Esophagus (tissue), 2 donors: ENCODE data around the gene PDE4D. TPM values are rescaled to one million over a fixed set of nuclear protein-coding genes. Genes with fewer than 3 reads are reported as not detected.

Source experiments
- H3K27ac ChIP-seq, 2 donors: one replicate each; pipeline ENCODE4 v1.5.1; 2013; ENCODE audit warnings: low read depth in 2 of 2, mild to moderate bottlenecking in 2 of 2, inconsistent platforms in 1 of 2, low read length in 1 of 2, moderate library complexity in 1 of 2
- H3K27me3 ChIP-seq, 2 donors: one replicate each; pipeline ENCODE4 v1.6.1; 2013; ENCODE audit warnings: low read length in 2 of 2, control low read depth in 1 of 2, mild to moderate bottlenecking in 1 of 2; ENCODE audit not compliant: insufficient read depth in 2 of 2, control insufficient read depth in 1 of 2
- H3K36me3 ChIP-seq, 2 donors: one replicate each; pipeline ENCODE4 v1.6.1; 2013; ENCODE audit warnings: low read length in 1 of 2; ENCODE audit not compliant: control insufficient read depth in 2 of 2, insufficient read depth in 2 of 2
- H3K4me1 ChIP-seq, 2 donors: one replicate each; pipeline ENCODE4 v1.6.1; 2013; ENCODE audit warnings: low read length in 1 of 2; ENCODE audit not compliant: control insufficient read depth in 2 of 2, insufficient read depth in 2 of 2
- H3K4me3 ChIP-seq, 2 donors: one replicate each; pipeline ENCODE4 v1.5.1; 2013; ENCODE audit warnings: low read length in 2 of 2, mild to moderate bottlenecking in 2 of 2, low read depth in 1 of 2, moderate library complexity in 1 of 2
- H3K9me3 ChIP-seq, 2 donors: one replicate each; pipeline ENCODE4 v1.6.1; 2013; ENCODE audit warnings: mild to moderate bottlenecking in 2 of 2, low read depth in 1 of 2, low read length in 1 of 2, moderate library complexity in 1 of 2; ENCODE audit not compliant: control insufficient read depth in 2 of 2, insufficient read depth in 1 of 2
- WGBS, 2 donors: extraction: QIAGEN DNeasy Blood & Tissue Kit; methylation state at CpG; one replicate each; pipeline ENCODE4 v1.1.7; 2013; 5-methylcytosine and 5-hydroxymethylcytosine counted together
- polyA plus RNA-seq, 2 donors: library from polyadenylated mRNA; stranded (reverse); fragments of 200-250 nt; gene quantifications; one replicate each; pipeline ENCODE4 v1.2.3, GENCODE V29; 2013
- donor health status: healthy with polysubstance abuse.
- donor health status: Bipolar disorder and iron deficiency.

Gene PDE4D
- polyA plus RNA-seq, 2 donors: 1.5 to 2.5 TPM

DNA sequence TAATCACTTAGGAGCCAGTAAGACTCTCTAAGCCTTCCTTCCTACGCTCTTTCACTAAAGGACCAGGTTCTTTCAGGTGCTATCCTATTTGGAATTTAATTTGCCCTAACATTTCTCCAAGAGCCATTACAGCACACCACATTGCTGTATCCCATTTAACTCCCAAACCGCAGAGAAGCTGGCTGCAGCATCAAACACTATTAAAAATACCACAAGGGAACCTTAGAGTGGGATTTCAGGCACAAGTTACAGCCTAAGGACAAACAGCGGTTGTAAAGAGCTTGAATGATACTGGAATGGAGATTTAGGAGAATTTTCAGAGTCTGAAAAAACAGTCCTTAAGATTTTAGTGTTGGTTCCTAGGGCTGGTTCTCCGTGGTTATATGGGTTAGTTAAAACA, 744.3 kb downstream of the PDE4D start:
- Histone ChIP-seq H3K27ac (no peak overlapping the region), H3K36me3 (no peaks in the 10 kb centered on the region), H3K27me3 (no peaks in the 10 kb centered on the region), H3K9me3 (no peaks in the 10 kb centered on the region), H3K4me1 (no peaks in the 10 kb centered on the region), H3K4me3 (no peak overlapping the region)
- WGBS, 2 donors: 90 to 93% methylated on average over 4 of the region's 4 CpGs

DNA sequence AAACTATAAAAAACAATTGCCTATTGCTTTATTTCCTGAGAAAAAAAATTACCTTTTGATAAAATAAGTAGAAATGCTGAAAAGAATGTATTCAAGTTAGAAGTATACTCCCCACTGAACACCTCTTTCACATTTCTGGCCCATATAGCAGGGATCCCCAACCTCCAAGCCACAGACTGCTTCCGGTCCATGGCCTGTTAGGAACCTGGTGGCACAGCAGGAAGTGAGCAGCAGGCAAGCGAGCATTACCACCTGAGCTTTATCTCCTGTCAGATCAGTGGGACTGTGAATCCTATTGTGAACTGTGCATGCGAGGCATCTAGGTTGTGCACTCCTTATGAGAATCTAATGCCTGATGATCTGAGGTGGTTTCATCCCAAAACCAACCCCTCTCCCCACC, 746.8 kb downstream of the PDE4D start:
- Histone ChIP-seq H3K36me3 (no peaks in the 10 kb centered on the region), H3K27me3 (no peaks in the 10 kb centered on the region), H3K4me3 (no peak overlapping the region), H3K4me1 (no peaks in the 10 kb centered on the region), H3K9me3 (no peaks in the 10 kb centered on the region), H3K27ac (no peak overlapping the region)
- 95 to 96% methylated on average over 3 of the region's 3 CpGs for WGBS, 2 donors

DNA sequence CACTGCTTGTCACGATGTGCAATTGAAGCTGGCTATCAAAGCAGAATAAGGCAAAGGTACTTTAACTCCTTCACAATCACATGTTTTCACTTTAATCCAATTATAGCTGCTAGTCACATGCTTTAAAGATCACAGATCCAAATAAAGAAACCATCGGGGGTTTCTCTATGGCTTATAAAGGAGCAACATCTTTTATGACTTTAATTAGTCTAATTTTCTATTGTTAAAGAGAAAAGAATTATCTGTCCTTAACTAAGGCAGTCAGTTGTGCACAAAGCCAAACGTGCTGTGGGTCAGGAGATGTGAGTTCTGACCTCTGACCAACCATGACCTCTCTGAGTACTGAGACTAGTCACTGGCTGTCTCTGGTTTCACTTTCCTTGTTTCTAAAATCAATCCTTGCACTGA, 749.6 kb downstream of the PDE4D start:
- no peaks in the 10 kb centered on the region for H3K36me3 ChIP-seq
- 68 to 72% methylated on average over 3 of the region's 3 CpGs for WGBS, 2 donors
- H3K4me3 ChIP-seq: no peak overlapping the region
- no peaks in the 10 kb centered on the region for H3K27me3 ChIP-seq
- no peaks in the 10 kb centered on the region for H3K9me3 ChIP-seq
- no peaks in the 10 kb centered on the region for H3K4me1 ChIP-seq
- H3K27ac ChIP-seq: no peak overlapping the region

- Histone ChIP-seq H3K4me1 (no peaks in the 10 kb centered on the region), H3K36me3 (no peaks in the 10 kb centered on the region), H3K9me3 (no peaks in the 10 kb centered on the region), H3K4me3 (no peak overlapping the region), H3K27me3 (no peaks in the 10 kb centered on the region), H3K27ac (no peak overlapping the region)
Observed at GRCh38 chr5:59142927-59143326, 750.6 kb downstream of the PDE4D start.

DNA sequence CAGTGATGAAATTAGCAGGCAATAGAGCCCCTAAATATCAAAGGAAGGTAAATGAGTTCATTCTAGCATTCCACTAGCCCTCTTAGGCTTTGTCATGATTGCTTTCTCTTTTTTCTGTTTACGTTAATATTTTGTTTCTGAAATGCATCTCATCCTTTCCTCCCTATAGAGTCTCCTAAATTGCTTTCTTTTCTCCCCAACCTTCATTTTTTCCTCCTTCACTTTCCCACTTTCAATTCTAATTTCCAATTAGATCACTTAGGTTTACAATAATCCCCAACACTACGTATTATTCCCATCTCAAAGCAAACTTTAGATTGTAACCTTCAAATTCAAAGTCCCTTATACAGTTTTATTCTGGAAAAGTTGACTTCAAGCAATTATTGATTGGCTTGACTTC, 751.4 kb downstream of the PDE4D start:
- no peak overlapping the region for H3K27ac ChIP-seq
- no peaks in the 10 kb centered on the region for H3K9me3 ChIP-seq
- H3K4me3 ChIP-seq: no peak overlapping the region
- WGBS, 2 donors: 96 to 99% methylated on average over 2 of the region's 2 CpGs
- no peaks in the 10 kb centered on the region for H3K27me3 ChIP-seq
- no peaks in the 10 kb centered on the region for H3K36me3 ChIP-seq
- no peaks in the 10 kb centered on the region for H3K4me1 ChIP-seq

- H3K27me3 ChIP-seq: no peaks in the 10 kb centered on the region
- no peaks in the 10 kb centered on the region for H3K9me3 ChIP-seq
- H3K36me3 ChIP-seq: no peaks in the 10 kb centered on the region
- no peak overlapping the region for H3K27ac ChIP-seq
- no peak overlapping the region for H3K4me3 ChIP-seq
- no peaks in the 10 kb centered on the region for H3K4me1 ChIP-seq
- 96% methylated on average over 2 of the region's 2 CpGs for WGBS, 2 donors
Observed at GRCh38 chr5:59140133-59140532, 753.4 kb downstream of the PDE4D start.

GRCh38 chr5:59139695-59140094, 753.8 kb downstream of the PDE4D start:
- Histone ChIP-seq H3K4me3 (no peak overlapping the region), H3K4me1 (no peaks in the 10 kb centered on the region), H3K27ac (no peak overlapping the region), H3K9me3 (no peaks in the 10 kb centered on the region), H3K27me3 (no peaks in the 10 kb centered on the region), H3K36me3 (no peaks in the 10 kb centered on the region)
- WGBS, 2 donors: 71 to 93% methylated on average over 1 of the region's 1 CpG

DNA sequence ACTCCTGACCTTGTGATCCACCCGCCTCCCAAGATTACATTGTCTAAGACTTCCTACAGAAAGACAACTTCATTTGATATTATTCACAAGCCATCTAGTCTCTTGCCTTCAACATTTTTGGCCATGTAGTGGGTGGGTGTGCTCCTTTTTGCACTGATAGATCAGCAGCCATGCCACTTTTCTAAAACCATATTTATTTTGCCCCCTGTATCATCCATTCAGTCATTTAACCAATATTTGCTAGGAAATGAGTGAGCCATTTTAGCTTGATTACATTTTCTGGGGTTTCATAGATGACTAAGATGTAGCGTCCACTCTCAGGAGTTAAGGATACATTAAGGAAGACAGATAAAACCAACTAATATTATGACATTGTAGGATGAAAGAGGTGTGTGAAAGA, 755.0 kb downstream of the PDE4D start:
- 94 to 99% methylated on average over 2 of the region's 2 CpGs for WGBS, 2 donors
- no peak overlapping the region for H3K4me3 ChIP-seq
- no peaks in the 10 kb centered on the region for H3K27me3 ChIP-seq

GRCh38 chr5:59137846-59138245, 755.7 kb downstream of the PDE4D start:
- Histone ChIP-seq H3K4me1 (no peaks in the 10 kb centered on the region), H3K4me3 (no peak overlapping the region), H3K36me3 (no peaks in the 10 kb centered on the region), H3K27me3 (no peaks in the 10 kb centered on the region), H3K9me3 (no peaks in the 10 kb centered on the region), H3K27ac (no peak overlapping the region)
- 71 to 83% methylated on average over 2 of the region's 2 CpGs for WGBS, 2 donors

More for the DNA sequence above, 755.0 kb downstream of the PDE4D start:
- H3K9me3 ChIP-seq: no peaks in the 10 kb centered on the region
- no peaks in the 10 kb centered on the region for H3K4me1 ChIP-seq
- H3K27ac ChIP-seq: no peak overlapping the region
- no peaks in the 10 kb centered on the region for H3K36me3 ChIP-seq

- no peak overlapping the region for H3K4me3 ChIP-seq
- H3K27ac ChIP-seq: no peak overlapping the region
- no peaks in the 10 kb centered on the region for H3K4me1 ChIP-seq
- no peaks in the 10 kb centered on the region for H3K36me3 ChIP-seq
- H3K27me3 ChIP-seq: no peaks in the 10 kb centered on the region
- WGBS, 2 donors: 48 to 49% methylated on average over 2 of the region's 2 CpGs
- H3K9me3 ChIP-seq: no peaks in the 10 kb centered on the region
Observed at GRCh38 chr5:59136549-59136948, 757.0 kb downstream of the PDE4D start.
